OCI-LY7 (cell line): ENCODE results near the gene IL1RN. TPM values are rescaled to one million over a fixed set of nuclear protein-coding genes. Genes with fewer than 3 reads are reported as not detected.
A peak's percentile ranks its signal among the peaks of the same experiment; 100 is the strongest.

Experiments used
- BruUV-seq: library from RNA; stranded (reverse); fragments of 400-500 nt; replicated peaks from 2 replicates; lab custom pipeline; 2021; lab: Mats Ljungman, UMichigan
- CTCF ChIA-PET: fragments of 300-600 bp; sonication (Branson Sonifier 250); formaldehyde crosslinking; loops from one replicate; lab custom pipeline; 2022; ENCODE audit warnings: antibody characterized with exemption; ENCODE audit not compliant: unreplicated experiment; lab: Charles Lee
- POLR2A ChIA-PET: fragments of 300-600 bp; sonication (Branson Sonifier 250); formaldehyde crosslinking; loops from one replicate; lab custom pipeline; 2022; ENCODE audit warnings: antibody characterized with exemption; lab: Charles Lee
- DNase-seq: peaks from one replicate; pipeline ENCODE4 v3.0.0-alpha.2; 2015; ENCODE audit warnings: low spot score
- H2AFZ ChIP-seq: fragments of 200-600 bp; sonication (generic), shearing (Covaris generic); 2 replicates; pipeline ENCODE4 v1.6.1; 2014; ENCODE audit warnings: mild to moderate bottlenecking, antibody characterized with exemption, low read length, moderate library complexity
- H3K27ac ChIP-seq: fragments of 200-600 bp; sonication (generic); 2 replicates; pipeline ENCODE4 v1.5.1; 2014; ENCODE audit warnings: mixed run types, low read depth, mild to moderate bottlenecking, moderate library complexity, low read length, inconsistent platforms; ENCODE audit not compliant: poor library complexity, severe bottlenecking
- H3K36me3 ChIP-seq: fragments of 200-600 bp; sonication (generic); 2 replicates; pipeline ENCODE4 v1.6.1; 2014; ENCODE audit warnings: mild to moderate bottlenecking, antibody characterized with exemption, low read length, moderate library complexity, mixed read lengths; ENCODE audit not compliant: insufficient read depth
- H3K4me1 ChIP-seq: fragments of 200-600 bp; sonication (generic); 2 replicates; pipeline ENCODE4 v1.5.1; 2014; ENCODE audit warnings: mild to moderate bottlenecking, low read length; ENCODE audit not compliant: insufficient read depth, poor library complexity, severe bottlenecking
- H3K4me2 ChIP-seq: fragments of 200-600 bp; sonication (generic); 2 replicates; pipeline ENCODE4 v1.6.1; 2014; ENCODE audit warnings: mild to moderate bottlenecking, low read length
- H3K4me3 ChIP-seq: fragments of 200-600 bp; sonication (generic); 2 replicates; pipeline ENCODE4 v1.5.1; 2014; ENCODE audit warnings: mild to moderate bottlenecking, low read depth, low read length; ENCODE audit not compliant: poor library complexity, severe bottlenecking
- H3K79me2 ChIP-seq: fragments of 200-600 bp; sonication (generic); 2 replicates; pipeline ENCODE4 v1.6.1; 2016; ENCODE audit warnings: low read depth, mild to moderate bottlenecking, low read length, moderate library complexity, mixed read lengths; ENCODE audit not compliant: insufficient read depth
- H3K9me2 ChIP-seq: fragments of 200-600 bp; sonication (generic); 2 replicates; pipeline ENCODE4 v1.6.1; 2016; ENCODE audit warnings: mild to moderate bottlenecking, low read length, mixed read lengths; ENCODE audit not compliant: insufficient read depth
- H3K9me3 ChIP-seq: fragments of 200-600 bp; sonication (generic); 2 replicates; pipeline ENCODE4 v1.6.1; 2014; ENCODE audit warnings: mild to moderate bottlenecking, mixed run types, low read length, mixed read lengths
- H4K20me1 ChIP-seq: fragments of 200-600 bp; sonication (generic); 2 replicates; pipeline ENCODE4 v1.6.1; 2014; ENCODE audit warnings: mild to moderate bottlenecking, antibody characterized with exemption, low read length, moderate library complexity, mixed read lengths; ENCODE audit not compliant: insufficient read depth
- EZH2phosphoT487 ChIP-seq: fragments of 200-600 bp; sonication (generic); IDR thresholded peaks from 2 replicates; pipeline ENCODE4 v1.6.1; 2018; ENCODE audit warnings: low read depth, borderline replicate concordance, mild to moderate bottlenecking, mixed run types, antibody characterized with exemption, low read length, moderate library complexity, mixed read lengths
- intact Hi-C: fragments of 100-400 bp; cut with micrococcal nuclease; formaldehyde crosslinking; loops from one replicate; pipeline ENCODE4 v1.10.0; 2022; ENCODE audit not compliant: unreplicated experiment
- total RNA-seq, 2 experiments: library from RNA; depleted of rRNA in 1 of 2; stranded (reverse); fragments of >200 nt in 1 of 2; shearing (Covaris generic) in 1 of 2; gene quantifications; 2 replicates each; pipeline ENCODE4 v1.2.3, GENCODE V29; 2014 to 2022
- TF ChIP-seq, protein P1 (sequence below): fragments of 200-600 bp; sonication (generic); conservative IDR thresholded peaks from 2 replicates; pipeline ENCODE4 v1.5.1; 2014; ENCODE audit warnings: mild to moderate bottlenecking, antibody characterized with exemption, low read length, moderate library complexity, mixed read lengths

IL1RN gene
- total RNA-seq, 2 experiments from 2014 or later, result not detected

- no peaks in the 10 kb centered on the region for H4K20me1 ChIP-seq
- intact Hi-C loops, result no loop called here
- CTCF ChIA-PET, result no interaction called here
- no peaks in the 10 kb centered on the region for H3K36me3 ChIP-seq
- TF ChIP-seq, protein P1, sequence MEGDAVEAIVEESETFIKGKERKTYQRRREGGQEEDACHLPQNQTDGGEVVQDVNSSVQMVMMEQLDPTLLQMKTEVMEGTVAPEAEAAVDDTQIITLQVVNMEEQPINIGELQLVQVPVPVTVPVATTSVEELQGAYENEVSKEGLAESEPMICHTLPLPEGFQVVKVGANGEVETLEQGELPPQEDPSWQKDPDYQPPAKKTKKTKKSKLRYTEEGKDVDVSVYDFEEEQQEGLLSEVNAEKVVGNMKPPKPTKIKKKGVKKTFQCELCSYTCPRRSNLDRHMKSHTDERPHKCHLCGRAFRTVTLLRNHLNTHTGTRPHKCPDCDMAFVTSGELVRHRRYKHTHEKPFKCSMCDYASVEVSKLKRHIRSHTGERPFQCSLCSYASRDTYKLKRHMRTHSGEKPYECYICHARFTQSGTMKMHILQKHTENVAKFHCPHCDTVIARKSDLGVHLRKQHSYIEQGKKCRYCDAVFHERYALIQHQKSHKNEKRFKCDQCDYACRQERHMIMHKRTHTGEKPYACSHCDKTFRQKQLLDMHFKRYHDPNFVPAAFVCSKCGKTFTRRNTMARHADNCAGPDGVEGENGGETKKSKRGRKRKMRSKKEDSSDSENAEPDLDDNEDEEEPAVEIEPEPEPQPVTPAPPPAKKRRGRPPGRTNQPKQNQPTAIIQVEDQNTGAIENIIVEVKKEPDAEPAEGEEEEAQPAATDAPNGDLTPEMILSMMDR, result no peak
- TF ChIP-seq EZH2phosphoT487, result no peak
- no TSS peak for BruUV-seq
- no peaks in the 10 kb centered on the region for H3K79me2 ChIP-seq
- H2AFZ ChIP-seq, result no peak overlapping the region
- no peak for DNase-seq
- H3K9me2 ChIP-seq, result no peaks in the 10 kb centered on the region
- peaks cover 5% of the 10 kb centered on the region for H3K4me1 ChIP-seq
- POLR2A ChIA-PET, result no interaction called here
- H3K4me2 ChIP-seq, result no peak overlapping the region
- H3K27ac ChIP-seq, result no peak overlapping the region
- H3K4me3 ChIP-seq, result no peak overlapping the region
- H3K9me3 ChIP-seq, result no peaks in the 10 kb centered on the region
Observed at GRCh38 chr2:113114996-113115395, 12.4 kb upstream of the IL1RN start.

- Histone ChIP-seq H3K4me2 (peak overlapping the region; percentile 1; the same call in 1 of the 2 replicates), H2AFZ (no peak overlapping the region), H3K27ac (no peak overlapping the region), H3K4me1 (peaks cover 5% of the 10 kb centered on the region), H3K4me3 (no peak overlapping the region), H3K9me2 (no peaks in the 10 kb centered on the region), H4K20me1 (no peaks in the 10 kb centered on the region), H3K79me2 (no peaks in the 10 kb centered on the region), H3K36me3 (no peaks in the 10 kb centered on the region), H3K9me3 (no peaks in the 10 kb centered on the region)
- no peak for DNase-seq
- intact Hi-C loops, result no loop called here
- TF ChIP-seq, protein P1, result no peak
- no peak for TF ChIP-seq EZH2phosphoT487
- no TSS peak for BruUV-seq
- POLR2A ChIA-PET, result no interaction called here
- CTCF ChIA-PET, result no interaction called here
Observed at GRCh38 chr2:113116100-113116958, 11.1 kb upstream of the IL1RN start.
